SJCRH30 (cell line): ENCODE measurements around the gene PRSS1. TPM values are rescaled to one million over a fixed set of nuclear protein-coding genes. Genes with fewer than 3 reads are reported as not detected.
"Not testable (repeated sequence)": the region's sequence is repeated elsewhere in the genome, so short reads cannot be mapped to it uniquely, and the experiment has no call there.

ENCODE experiments used
- DNase-seq, 2 experiments: peaks; one replicate each; pipeline ENCODE4 v3.0.0-alpha.2; 2015 to 2020
- H3K27ac ChIP-seq: fragments of 250-450 bp; sonication (Bioruptor Pico); 2 replicates; pipeline ENCODE4 v1.5.1; 2020; ENCODE audit warnings: mild to moderate bottlenecking, moderate library complexity
- H3K27me3 ChIP-seq: fragments of 250-450 bp; sonication (Bioruptor Pico); 2 replicates; pipeline ENCODE4 v1.5.1; 2020; ENCODE audit warnings: mild to moderate bottlenecking, moderate library complexity
- H3K36me3 ChIP-seq: fragments of 250-450 bp; sonication (Bioruptor Pico); 2 replicates; pipeline ENCODE4 v1.5.1; 2020; ENCODE audit warnings: mild to moderate bottlenecking, moderate library complexity
- H3K4me1 ChIP-seq: fragments of 250-450 bp; sonication (Bioruptor Pico); 2 replicates; pipeline ENCODE4 v1.5.1; 2020; ENCODE audit warnings: mild to moderate bottlenecking, moderate library complexity
- H3K4me3 ChIP-seq: fragments of 250-450 bp; sonication (Bioruptor Pico); 2 replicates; pipeline ENCODE4 v1.5.1; 2020; ENCODE audit warnings: mild to moderate bottlenecking, moderate library complexity
- H3K9me3 ChIP-seq: fragments of 250-450 bp; sonication (Bioruptor Pico); replicated peaks from 2 replicates; pipeline ENCODE4 v1.5.1; 2020; ENCODE audit warnings: mild to moderate bottlenecking, moderate library complexity
- total RNA-seq: library from RNA; depleted of rRNA; stranded (reverse); fragments of >200 nt; shearing (Covaris generic); gene quantifications from 2 replicates; pipeline ENCODE4 v1.2.3, GENCODE V29; 2014

The PRSS1 gene
- total RNA-seq, 1 experiment from 2014 or later: not detected

GRCh38 chr7:142773937-142774744 lies 24.9 kb downstream of the PRSS1 start:
- no peaks in the 10 kb centered on the region for H3K9me3 ChIP-seq
- H3K27me3 ChIP-seq: peaks cover 6% of the 10 kb centered on the region
- H3K4me3 ChIP-seq: no peak overlapping the region
- no peak overlapping the region for H3K27ac ChIP-seq
- no peaks in the 10 kb centered on the region for H3K36me3 ChIP-seq
- no peak for DNase-seq
- no peaks in the 10 kb centered on the region for H3K4me1 ChIP-seq

- no peak overlapping the region for H3K4me3 ChIP-seq
- peaks cover 6% of the 10 kb centered on the region for H3K27me3 ChIP-seq
- DNase-seq: no peak
- H3K27ac ChIP-seq: no peak overlapping the region
- no peaks in the 10 kb centered on the region for H3K36me3 ChIP-seq
- no peaks in the 10 kb centered on the region for H3K9me3 ChIP-seq
- H3K4me1 ChIP-seq: no peaks in the 10 kb centered on the region
These were observed 25.6 kb downstream of the PRSS1 start for GRCh38 chr7:142774826-142775225.

- not testable (repeated sequence) for H3K27me3 ChIP-seq, H3K27ac ChIP-seq, H3K9me3 ChIP-seq, H3K36me3 ChIP-seq, DNase-seq, H3K4me1 ChIP-seq, H3K4me3 ChIP-seq
These were observed 26.3 kb downstream of the PRSS1 start for GRCh38 chr7:142775351-142776115.

- Histone ChIP-seq H3K36me3 (no peaks in the 10 kb centered on the region), H3K27ac (no peak overlapping the region), H3K27me3 (peaks cover 2% of the 10 kb centered on the region; the same call in 1 of the 2 replicates), H3K9me3 (no peaks in the 10 kb centered on the region), H3K4me1 (no peaks in the 10 kb centered on the region), H3K4me3 (no peak overlapping the region)
- DNase-seq: no peak
These were observed 27.1 kb downstream of the PRSS1 start for GRCh38 chr7:142776206-142776844.

- not testable (repeated sequence) for H3K4me1 ChIP-seq, H3K36me3 ChIP-seq, H3K9me3 ChIP-seq, H3K4me3 ChIP-seq, H3K27ac ChIP-seq, DNase-seq, H3K27me3 ChIP-seq
These were observed 27.6 kb downstream of the PRSS1 start for GRCh38 chr7:142776845-142777225.

GRCh38 chr7:142777318-142777717 lies 28.0 kb downstream of the PRSS1 start:
- DNase-seq: no peak
- Histone ChIP-seq H3K27ac (no peak overlapping the region), H3K9me3 (no peaks in the 10 kb centered on the region), H3K4me3 (no peak overlapping the region), H3K36me3 (no peaks in the 10 kb centered on the region), H3K4me1 (no peaks in the 10 kb centered on the region), H3K27me3 (no peaks in the 10 kb centered on the region)

GRCh38 chr7:142782922-142783900 lies 33.9 kb downstream of the PRSS1 start:
- peak; percentile 88 to 93 for DNase-seq
- Histone ChIP-seq H3K9me3 (no peaks in the 10 kb centered on the region), H3K27me3 (peaks cover 13% of the 10 kb centered on the region; the same call in 1 of the 2 replicates), H3K4me3 (0 out of 2 replicates have a peak overlapping the region, but pooled peaks have one; percentile 10), H3K27ac (no peak overlapping the region), H3K36me3 (no peaks in the 10 kb centered on the region), H3K4me1 (0 out of 2 replicates have a peak, but pooled peaks cover 2% of the 10 kb centered on the region)

GRCh38 chr7:142784096-142784495 lies 34.8 kb downstream of the PRSS1 start:
- H3K4me1 ChIP-seq: 0 out of 2 replicates have a peak, but pooled peaks cover 2% of the 10 kb centered on the region
- H3K36me3 ChIP-seq: no peaks in the 10 kb centered on the region
- no peaks in the 10 kb centered on the region for H3K9me3 ChIP-seq
- no peak overlapping the region for H3K4me3 ChIP-seq
- H3K27ac ChIP-seq: no peak overlapping the region
- DNase-seq: peak in 1 of 2 experiments; percentile 33
- H3K27me3 ChIP-seq: peaks cover 15% of the 10 kb centered on the region

GRCh38 chr7:142784716-142785115 lies 35.4 kb downstream of the PRSS1 start:
- H3K36me3 ChIP-seq: no peaks in the 10 kb centered on the region
- H3K27me3 ChIP-seq: peaks cover 19% of the 10 kb centered on the region
- no peaks in the 10 kb centered on the region for H3K9me3 ChIP-seq
- no peak overlapping the region for H3K27ac ChIP-seq
- 0 out of 2 replicates have a peak, but pooled peaks cover 2% of the 10 kb centered on the region for H3K4me1 ChIP-seq
- no peak overlapping the region for H3K4me3 ChIP-seq
- no peak for DNase-seq

- no peak overlapping the region for H3K4me3 ChIP-seq
- no peak for DNase-seq
- H3K9me3 ChIP-seq: no peaks in the 10 kb centered on the region
- H3K4me1 ChIP-seq: 0 out of 2 replicates have a peak, but pooled peaks cover 2% of the 10 kb centered on the region
- no peaks in the 10 kb centered on the region for H3K36me3 ChIP-seq
- no peak overlapping the region for H3K27ac ChIP-seq
- H3K27me3 ChIP-seq: peaks cover 24% of the 10 kb centered on the region
These were observed 36.6 kb downstream of the PRSS1 start for GRCh38 chr7:142785841-142786250.

- no peak for DNase-seq
- Histone ChIP-seq H3K27me3 (peaks cover 28% of the 10 kb centered on the region), H3K36me3 (no peaks in the 10 kb centered on the region), H3K4me3 (no peak overlapping the region), H3K27ac (no peak overlapping the region), H3K9me3 (no peaks in the 10 kb centered on the region), H3K4me1 (0 out of 2 replicates have a peak, but pooled peaks cover 2% of the 10 kb centered on the region)
These were observed 37.9 kb downstream of the PRSS1 start for GRCh38 chr7:142787034-142787768.

GRCh38 chr7:142787783-142788182 lies 38.5 kb downstream of the PRSS1 start:
- Histone ChIP-seq H3K27ac (no peak overlapping the region), H3K9me3 (no peaks in the 10 kb centered on the region), H3K36me3 (no peaks in the 10 kb centered on the region), H3K4me1 (0 out of 2 replicates have a peak, but pooled peaks cover 2% of the 10 kb centered on the region), H3K4me3 (no peak overlapping the region), H3K27me3 (peaks cover 28% of the 10 kb centered on the region)
- DNase-seq: no peak
